HG02885 (cell line): ENCODE measurements around the gene CLEC3B.
"Not testable (repeated sequence)": the region's sequence is repeated elsewhere in the genome, so short reads cannot be mapped to it uniquely, and the experiment has no call there.

ENCODE experiments used
- ATAC-seq: cut with Tn5 transposase; IDR thresholded peaks from one replicate; pipeline ENCODE4 v1.9.1; 2021; ENCODE audit warnings: mild to moderate bottlenecking; ENCODE audit not compliant: unreplicated experiment, poor library complexity

Gene CLEC3B, protein sequence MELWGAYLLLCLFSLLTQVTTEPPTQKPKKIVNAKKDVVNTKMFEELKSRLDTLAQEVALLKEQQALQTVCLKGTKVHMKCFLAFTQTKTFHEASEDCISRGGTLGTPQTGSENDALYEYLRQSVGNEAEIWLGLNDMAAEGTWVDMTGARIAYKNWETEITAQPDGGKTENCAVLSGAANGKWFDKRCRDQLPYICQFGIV

DNA sequence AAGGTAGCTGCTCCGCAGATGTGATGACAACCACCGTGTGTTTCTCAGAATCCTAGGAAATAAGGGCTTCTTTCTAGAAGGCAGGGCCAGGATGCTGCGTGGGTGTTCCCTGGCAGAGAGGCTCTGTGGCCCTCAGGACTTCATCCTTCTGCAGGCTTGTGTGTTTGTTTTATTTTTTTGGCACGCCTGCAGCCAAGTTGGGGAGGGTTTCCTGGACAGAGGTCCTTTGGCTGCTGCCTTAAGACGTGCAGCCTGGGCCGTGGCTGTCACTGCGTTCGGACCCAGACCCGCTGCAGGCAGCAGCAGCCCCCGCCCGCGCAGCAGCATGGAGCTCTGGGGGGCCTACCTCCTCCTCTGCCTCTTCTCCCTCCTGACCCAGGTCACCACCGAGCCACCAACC, at the start of gene CLEC3B:
TSS of gene CLEC3B (plus strand) at position 266 of the 400 bp plus-strand sequence. CDS start at position 326, 60 bp downstream.
- ATAC-seq, result no peak

DNA sequence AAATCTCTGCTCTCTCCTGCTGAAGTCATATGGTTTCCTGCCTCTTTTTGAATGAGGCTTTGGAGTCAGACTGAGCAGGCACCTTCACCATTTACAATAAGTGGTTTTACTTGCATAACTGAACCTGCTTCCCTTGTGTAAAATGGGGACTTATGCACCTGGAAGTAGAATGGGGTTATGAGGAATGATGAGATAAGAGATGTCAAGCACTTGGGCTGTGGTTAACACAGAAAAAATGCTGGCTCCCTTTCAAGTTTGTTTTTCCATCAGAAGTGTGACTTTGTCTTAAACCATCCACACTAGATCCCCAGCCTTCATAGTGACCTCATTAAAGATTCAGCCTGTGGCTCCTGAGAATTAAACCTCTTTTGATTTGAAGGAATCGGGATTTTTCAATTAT, 44.9 kb upstream of the CLEC3B start:
- no peak for ATAC-seq

DNA sequence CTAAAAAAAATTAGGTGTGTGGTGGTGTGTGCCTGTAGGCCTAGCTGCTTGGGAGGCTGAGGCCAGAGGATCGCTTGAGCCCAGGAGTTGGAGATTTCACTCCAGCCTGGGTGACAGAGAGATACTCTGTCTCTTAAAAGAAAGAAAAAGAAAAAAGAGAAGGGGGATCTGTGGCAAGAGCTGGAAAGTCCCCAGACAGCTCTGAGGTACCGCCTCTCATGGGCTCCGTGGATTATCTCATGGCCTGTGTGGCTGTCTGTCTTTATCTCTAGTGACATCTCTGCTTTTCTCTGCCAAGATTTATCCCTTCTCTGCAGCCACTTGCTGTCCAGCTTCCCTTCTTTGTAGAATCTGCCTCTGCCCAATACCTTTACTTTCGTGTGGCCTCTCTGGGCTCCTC, 44.4 kb upstream of the CLEC3B start:
- ATAC-seq, result no peak

DNA sequence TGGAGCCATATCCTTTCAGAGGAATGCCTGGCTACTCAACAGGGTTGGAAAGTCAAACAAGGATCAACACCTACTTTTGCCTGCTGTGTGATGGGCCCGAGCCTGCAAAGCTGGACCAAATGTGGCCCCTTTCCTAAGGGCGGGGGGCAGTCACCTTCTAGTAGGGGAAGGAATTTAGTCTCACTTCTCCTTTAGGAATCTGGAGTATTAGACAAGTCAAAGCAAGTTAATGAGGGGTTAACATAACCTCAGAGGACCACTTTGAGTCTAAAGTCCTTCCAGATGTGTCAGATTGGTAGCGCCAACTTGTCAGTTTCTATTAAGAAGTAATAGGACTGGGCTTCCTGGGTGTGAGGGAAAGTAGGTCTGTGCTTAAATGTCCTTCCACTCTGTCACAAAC, 43.3 kb upstream of the CLEC3B start:
- ATAC-seq, result no peak

DNA sequence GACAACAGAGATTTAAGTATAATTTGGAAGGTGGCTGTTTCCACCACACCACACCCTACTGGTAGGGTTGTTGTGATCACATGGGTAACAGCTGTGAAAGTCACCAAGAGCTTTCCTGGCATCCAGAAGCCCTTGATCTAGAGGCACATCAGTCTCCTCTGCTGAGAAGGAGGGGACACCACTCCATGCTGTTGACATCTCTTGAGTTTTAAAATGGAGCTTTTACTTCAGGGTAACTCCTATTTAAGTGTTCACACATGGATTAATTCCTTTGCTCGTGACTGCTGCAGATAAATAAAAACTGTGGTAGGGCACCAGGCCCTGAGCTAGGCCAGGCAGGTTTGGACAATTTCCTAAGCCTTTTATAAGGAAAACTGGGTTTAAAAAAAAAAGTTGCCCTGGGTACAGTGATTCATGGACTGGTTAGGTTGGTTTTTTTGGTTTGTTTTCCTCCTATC, 42.6 kb upstream of the CLEC3B start:
- ATAC-seq, result no peak

DNA sequence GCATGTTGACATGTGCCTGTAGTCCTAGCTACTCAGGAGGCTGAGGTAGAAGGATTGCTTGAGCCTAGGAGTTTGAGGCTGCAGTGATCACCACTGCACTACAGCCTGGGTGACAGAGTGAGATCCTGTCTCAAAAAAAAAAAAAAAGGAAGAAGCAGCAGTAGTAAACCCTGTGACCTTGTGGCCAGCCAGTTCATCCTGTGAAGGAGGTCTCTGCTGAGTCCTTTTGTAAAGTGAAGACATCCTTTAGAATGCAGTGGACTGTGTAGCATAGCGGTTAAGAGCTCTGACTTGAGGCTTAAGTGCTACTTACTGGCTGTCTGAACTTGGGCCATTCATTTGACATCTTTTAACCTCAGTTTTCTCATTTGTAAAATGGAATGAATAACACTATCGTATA, 41.8 kb upstream of the CLEC3B start:
- peak; percentile 59 for ATAC-seq

DNA sequence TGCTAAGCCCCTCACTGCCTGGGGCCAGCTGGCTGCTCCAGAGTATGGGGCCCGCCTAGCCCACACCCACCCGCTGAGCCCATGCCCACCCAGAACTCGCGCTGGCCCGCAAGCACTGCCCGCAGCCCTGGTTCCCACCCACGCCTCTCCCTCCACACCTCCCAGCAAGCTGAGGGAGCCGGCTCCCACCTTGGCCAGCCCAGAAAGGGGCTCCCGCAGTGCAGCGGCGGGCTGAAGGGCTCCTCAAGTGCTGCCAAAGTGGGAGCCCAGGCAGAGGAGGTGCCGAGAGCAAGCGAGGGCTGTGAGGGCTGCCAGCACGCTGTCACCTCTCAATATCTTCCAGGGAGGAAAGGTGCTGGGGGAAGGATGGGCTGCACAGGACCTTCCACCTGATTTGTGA, 39.8 kb upstream of the CLEC3B start:
- not testable (repeated sequence) for ATAC-seq

DNA sequence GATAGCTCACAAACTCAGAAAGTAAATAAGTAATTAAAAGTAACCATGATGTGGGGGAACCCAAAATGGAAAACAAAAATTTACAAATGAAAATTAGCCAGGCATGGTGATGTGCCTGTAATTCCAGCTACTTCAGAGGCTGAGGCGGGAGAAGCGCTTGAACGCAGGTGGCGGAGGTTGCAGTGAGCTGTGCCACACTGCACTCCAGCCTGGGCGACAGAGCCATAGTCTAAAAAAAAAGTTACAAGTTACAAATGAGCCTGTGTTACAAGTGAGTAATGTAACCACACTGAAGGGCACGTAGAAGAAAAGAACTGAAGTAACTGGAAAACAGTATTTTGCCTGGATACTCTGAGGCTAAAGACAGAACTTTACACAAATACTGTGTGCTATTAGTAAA, 38.8 kb upstream of the CLEC3B start:
- no peak for ATAC-seq

DNA sequence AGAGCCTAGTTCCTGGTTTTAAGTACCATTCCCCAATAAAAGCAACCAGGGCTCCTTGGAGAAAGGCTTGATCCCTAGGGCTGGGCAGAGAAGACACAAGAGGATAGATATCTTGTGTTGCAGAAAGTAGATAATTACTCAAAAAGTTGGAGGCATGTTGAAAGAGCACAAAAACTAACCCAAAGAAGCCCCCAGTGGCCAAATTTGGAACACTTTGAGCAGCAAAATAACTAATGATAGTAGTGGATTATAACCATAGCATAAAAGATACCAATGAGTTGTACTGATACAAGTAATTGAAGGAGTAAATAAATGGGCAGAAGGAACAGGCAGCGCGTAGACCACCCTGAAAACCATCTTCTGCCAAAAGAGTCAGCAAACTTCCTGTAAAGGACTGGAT, 38.0 kb upstream of the CLEC3B start:
- no peak for ATAC-seq

DNA sequence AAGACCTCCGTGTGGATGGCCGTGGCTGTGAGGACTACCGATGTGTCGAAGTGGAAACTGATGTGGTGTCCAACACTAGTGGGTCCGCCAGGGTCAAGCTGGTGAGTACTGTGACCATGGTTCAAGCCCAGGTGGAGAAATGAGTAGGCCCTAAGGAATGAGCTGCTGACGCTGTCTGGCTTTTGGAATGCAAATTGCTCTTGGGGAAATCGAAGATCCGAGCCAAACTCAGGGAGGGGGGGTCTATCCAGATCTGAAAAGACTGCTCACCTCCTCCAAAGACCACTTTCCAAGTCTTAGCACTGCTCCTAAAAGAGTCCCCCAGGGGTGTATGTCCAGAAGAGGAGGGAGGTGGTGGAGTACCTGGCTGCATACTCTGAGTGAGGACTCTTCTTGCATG, 37.0 kb upstream of the CLEC3B start:
- ATAC-seq, result no peak

DNA sequence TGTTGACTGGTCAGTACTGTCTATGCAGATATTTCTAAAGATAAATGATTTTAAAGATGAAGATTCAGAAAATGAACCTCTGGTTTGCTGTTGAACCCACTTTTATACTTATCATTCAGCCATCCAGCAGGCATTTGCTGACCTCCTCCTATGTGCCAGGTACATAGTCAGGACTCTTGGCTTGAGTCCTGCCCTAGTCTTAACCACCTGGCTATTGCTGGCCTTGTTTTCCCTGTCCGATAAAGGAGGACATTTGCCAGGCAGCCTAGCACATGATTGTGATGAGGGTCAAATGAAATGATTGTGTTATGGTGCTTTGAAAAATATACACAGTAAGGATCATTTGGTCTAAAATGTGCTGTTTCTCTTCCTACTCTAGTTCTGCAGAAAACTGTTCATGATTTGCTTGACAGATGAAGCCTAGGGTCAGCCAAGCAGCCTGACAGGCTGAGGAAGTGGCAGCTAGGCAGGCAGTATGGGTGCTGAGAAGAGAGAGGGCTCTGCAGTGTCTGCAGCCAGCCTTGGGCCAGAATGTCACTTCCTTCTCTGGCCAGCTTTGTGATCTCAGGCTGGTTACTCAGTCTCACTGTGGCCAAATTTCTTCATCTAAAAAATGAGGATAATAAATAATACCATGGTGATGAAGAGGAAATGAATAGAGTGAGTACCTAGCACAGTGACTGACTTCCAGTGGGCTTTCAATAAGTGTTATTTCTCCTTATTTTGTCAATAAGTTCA, 36.3 kb upstream of the CLEC3B start:
- no peak for ATAC-seq

DNA sequence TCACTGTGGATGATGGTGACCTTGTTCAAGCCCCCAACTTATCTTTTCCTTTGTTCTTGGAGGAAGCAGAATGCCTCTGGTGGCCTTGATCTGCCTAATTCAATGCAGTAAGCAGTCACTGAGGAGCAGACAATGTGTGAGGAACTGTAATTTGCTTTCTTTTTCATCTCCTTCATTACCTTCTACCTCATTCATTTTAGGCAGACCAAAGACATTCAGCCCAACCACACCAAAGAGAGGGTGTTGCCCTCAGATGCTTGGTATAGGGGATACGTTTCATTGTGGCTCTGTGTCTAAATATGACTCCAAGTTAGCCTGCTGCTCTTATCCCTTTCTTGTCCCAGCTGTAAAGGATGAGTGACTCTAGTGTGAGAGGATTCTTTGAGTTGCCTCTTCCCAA, 34.8 kb upstream of the CLEC3B start:
- ATAC-seq, result no peak

DNA sequence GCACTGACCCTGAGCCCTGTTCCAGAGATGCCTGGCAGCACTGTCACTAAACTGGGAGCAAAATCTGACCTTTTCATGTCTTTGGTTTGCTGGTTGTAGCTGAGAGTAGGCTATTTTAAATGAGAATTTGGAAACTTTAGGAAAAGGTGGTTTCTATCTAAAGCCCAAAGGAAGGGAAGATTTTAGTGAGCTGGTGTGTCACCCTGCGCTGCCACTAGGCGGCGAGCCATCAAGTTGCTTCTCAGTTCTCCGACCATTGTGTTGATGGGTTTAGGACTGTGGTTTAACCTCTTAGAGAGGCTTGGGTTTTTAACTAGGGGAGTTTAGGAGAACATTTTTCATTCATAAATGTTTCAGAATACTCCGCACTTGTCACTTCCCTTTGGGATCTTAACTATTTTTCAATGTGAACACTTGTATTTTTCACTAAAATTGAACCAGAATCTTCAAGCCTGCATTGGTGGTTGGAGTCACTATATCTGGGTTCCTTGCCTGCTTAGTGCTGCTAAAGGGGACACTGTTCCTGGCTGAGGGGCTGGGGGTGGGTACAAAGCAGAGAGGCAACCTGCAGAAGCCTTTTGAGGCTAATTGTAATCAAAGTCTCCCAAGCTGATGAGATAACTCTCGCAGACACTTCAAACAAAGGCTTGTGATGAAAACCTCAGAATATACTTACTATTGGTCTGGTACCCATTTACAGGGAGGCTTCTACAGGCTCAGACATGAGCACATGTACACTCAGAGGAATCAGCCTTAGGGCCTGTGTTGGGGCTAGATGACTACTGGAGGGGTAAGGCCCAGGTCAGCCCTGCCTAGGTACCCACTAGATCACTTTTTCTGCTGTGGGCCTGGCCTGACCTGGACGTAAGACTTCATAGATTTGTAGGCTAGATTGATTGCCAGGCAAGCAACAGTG, 33.3 kb upstream of the CLEC3B start:
- ATAC-seq, result no peak

DNA sequence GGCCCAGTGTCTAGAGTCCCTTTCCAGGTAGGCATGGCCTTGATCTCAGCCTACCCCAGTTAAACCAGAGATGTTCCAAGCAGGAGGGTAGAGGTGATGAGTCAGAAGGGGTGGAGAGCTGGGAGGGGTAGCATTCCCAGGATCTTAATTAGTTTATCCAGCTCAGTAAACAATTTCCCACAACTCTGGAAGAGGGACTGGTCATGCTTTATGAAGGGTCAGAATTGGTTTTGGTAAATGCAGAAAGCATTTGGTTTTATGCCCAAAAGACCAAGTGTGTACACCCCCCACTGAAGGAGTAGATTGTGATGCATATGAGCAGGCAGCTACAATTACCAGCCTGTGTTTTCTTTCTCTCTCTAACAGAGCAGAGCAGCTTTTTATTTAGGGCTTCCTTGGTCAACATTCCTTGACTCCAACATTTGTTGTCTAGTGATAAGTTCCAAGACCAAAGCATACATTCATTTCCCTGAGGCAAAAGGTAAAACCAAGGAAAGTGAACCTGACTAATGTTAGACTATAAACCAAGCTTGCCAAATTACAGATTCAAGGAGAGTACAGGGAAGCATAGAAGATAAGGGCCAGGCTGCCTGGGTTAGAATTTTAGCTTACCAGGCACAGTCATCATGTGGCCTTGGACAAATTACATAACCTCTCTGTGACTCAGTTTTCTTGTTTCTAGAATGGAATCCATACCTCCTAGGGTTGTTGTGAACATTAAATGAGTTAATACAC, 32.5 kb upstream of the CLEC3B start:
- no peak for ATAC-seq

DNA sequence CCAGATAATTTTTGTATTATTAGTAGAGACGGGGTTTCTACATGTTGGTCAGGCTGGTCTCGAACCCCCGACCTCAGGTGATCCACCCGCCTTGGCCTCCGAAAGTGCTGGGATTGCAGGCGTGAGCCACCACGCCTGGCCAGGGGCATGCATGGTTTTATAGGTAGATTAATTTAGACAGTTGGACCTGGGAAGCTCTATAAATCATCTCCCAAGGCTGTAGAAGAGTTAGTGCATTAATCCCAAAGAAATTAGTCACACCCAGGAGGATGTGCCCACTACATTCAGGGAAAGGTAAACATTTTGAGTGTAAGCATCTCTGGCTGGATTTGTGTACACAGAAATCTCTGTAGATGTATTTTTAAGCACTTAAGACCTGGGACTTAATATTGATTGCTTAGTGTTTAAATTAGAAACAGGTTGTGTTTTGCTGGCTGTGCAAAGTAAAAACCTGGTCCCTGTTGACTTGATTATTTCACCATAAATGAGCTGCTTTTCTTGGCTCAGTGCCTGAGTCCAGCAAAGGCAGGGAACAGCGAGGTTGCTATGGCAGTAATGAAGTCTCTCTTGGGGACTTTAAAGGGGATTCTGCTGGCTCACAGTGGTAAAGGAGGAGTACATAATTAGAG, 30.8 kb upstream of the CLEC3B start:
- ATAC-seq, result no peak

DNA sequence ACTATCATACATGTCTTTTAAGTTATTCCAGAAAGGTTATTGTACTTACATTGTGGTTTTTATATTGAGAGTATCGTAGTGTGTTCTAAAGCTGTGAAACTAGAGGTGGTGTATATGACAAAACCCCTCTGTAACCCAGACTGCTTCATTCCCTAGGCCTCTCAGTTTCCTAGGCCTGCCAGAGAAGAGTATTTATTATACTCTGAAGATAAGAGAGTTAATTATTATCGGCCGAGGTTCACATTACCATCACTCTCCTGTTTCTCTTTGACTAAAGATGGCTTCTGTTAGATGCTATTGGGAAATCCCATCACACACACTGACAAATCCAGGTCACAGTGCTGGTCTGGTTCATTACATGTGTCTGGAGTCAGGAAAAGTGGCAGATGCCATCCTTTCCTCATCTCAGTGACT, 29.5 kb upstream of the CLEC3B start:
- no peak for ATAC-seq

DNA sequence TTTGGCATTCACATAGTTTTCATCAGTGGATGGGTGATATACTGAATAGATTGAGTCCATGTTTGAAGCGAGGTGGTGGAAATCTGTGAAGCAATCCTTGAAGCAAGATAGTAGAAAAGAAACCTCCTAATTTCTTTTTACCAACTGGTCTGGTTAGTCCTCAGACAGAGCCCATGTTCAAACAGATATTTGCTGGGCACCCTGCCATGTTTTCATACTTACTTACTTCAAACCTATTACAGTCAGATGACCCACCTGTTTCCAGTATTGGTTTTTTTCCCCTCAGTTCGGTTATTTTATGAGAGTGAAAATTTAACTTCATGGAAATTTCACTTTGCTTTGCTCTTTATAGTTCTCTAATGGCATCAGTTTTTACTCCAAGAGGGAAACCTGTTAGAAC, 26.3 kb upstream of the CLEC3B start:
- ATAC-seq, result no peak

DNA sequence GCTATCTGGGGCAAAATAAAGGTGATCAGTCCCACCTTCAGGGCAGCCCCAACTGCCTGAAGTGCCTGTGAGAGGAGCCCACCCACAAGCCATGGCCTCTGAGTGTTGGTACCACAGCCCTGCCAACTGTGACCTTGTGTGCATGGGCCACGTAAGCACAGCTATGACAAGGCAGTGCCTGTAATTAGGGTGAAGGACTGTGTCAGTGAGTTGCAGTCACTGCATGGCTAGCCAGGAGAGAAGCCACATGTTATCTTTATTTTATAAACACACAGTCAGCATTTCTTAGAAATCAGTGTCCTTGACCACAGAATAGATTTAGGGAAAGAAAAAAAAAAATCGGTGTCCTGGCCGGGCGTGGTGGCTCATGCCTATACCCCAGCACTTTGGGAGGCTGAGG, 25.3 kb upstream of the CLEC3B start:
- ATAC-seq, result no peak

DNA sequence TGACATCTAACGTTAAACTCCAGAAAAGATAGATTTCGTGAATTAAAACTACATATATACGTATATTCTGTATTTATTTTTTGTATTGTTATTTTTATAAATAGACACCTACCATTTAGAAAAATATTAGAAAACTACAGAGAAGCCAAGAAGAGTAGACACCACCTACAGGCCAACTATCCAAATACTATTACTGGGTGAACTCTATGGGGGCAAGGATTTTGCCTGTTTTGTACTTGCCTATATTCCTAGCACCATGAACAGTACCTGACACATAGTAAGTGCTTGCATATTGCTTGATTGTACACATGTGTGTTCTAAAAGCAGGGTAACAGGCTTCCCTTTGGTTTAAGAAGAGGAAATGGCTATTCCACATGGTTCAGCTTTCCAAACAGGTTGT, 24.4 kb upstream of the CLEC3B start:
- ATAC-seq, result no peak

DNA sequence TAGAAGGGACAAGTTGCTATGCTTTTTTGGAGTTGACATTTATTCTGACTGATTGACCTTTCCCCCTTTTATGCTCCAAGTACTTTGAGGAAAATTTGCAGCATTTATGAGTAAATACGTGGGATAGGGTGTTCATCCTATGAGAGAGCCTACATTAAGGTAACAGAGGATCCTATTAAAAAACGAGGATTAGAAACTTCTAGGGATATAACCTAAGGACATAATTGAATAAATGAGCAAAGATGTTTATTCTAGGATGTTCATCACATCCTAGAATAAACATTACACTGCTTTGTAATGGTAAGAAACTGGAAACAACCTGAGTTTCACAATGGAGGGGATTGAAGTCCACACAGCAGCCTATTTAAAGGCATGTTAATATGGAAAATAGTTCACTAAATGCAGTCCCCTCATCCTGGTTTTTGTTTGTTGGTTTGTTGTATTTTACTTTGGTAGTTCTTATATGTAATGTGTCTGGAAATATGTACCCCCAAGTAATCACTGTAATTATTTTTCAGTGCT, 23.9 kb upstream of the CLEC3B start:
- no peak for ATAC-seq
